Activated T-helper 17 cell treated with anti-CD3 and anti-CD28 coated beads, Interleukin-2, amount 50 U/mL, for 72 hours (primary cell): ENCODE results near the gene CELSR3. TPM values are rescaled to one million over a fixed set of nuclear protein-coding genes. Genes with fewer than 3 reads are reported as not detected.

ENCODE experiments used
- total RNA-seq, 2 donors: library from RNA; stranded (reverse); gene quantifications; one replicate each; pipeline ENCODE4 v1.2.3, GENCODE V29; 2022

CELSR3 gene
- total RNA-seq, 2 donors from 2014 or later: 20.3 to 27.1 TPM

Other genes starting within 250 kb of the CELSR3 start
- gene PLXNB1, start 232.8 kb downstream of the CELSR3 start, total RNA-seq: 1 to 10 TPM; 3.5 to 3.8 TPM
- gene CCDC51, start 222.8 kb downstream of the CELSR3 start, total RNA-seq: 10 to 100 TPM; 15.5 to 28.4 TPM
- 100 to 1,000 TPM; 181 to 328 TPM for gene TMA7, start 222.6 kb downstream of the CELSR3 start, total RNA-seq
- 10 to 100 TPM; 10.5 to 14.9 TPM for gene ATRIP, start 216.1 kb downstream of the CELSR3 start, total RNA-seq
- 100 to 1,000 TPM; 112 to 113 TPM for gene SHISA5, start 158.7 kb downstream of the CELSR3 start, total RNA-seq
- 100 to 1,000 TPM in 1 of 2 donors, 10 to 100 TPM in 1; 52.5 to 277 TPM for gene PFKFB4, start 106.1 kb downstream of the CELSR3 start, total RNA-seq
- under 1 TPM in 1 of 2 donors, not detected in 1; 0.34 TPM for gene UCN2, start 99.1 kb downstream of the CELSR3 start, total RNA-seq
- 1 to 10 TPM; 6.1 to 6.3 TPM for gene COL7A1, start 67.6 kb downstream of the CELSR3 start, total RNA-seq
- gene UQCRC1, start 53.2 kb downstream of the CELSR3 start, total RNA-seq: 100 to 1,000 TPM; 177 to 269 TPM
- 1 to 10 TPM; 1.0 to 1.1 TPM for gene TMEM89, start 41.1 kb downstream of the CELSR3 start, total RNA-seq
- gene SLC26A6, start 27.4 kb downstream of the CELSR3 start, total RNA-seq: 10 to 100 TPM; 34.9 to 37.6 TPM
- 100 to 1,000 TPM in 1 of 2 donors, 10 to 100 TPM in 1; 58.0 to 110 TPM for gene NCKIPSD, start 23.0 kb upstream of the CELSR3 start, total RNA-seq
- gene IP6K2, start 54.3 kb upstream of the CELSR3 start, total RNA-seq: 10 to 100 TPM; 43.4 to 51.1 TPM
- gene PRKAR2A, start 185.0 kb upstream of the CELSR3 start, total RNA-seq: 10 to 100 TPM; 23.1 to 44.5 TPM
- 10 to 100 TPM; 13.4 to 33.7 TPM for gene SLC25A20, start 236.0 kb upstream of the CELSR3 start, total RNA-seq